Mononuclear cell (primary cell): ENCODE data around the gene ADAMTSL5. TPM values are rescaled to one million over a fixed set of nuclear protein-coding genes. Genes with fewer than 3 reads are reported as not detected.
"Not testable (repeated sequence)": the region's sequence is repeated elsewhere in the genome, so short reads cannot be mapped to it uniquely, and the experiment has no call there.

Experiments used
- H3K27me3 ChIP-seq: 2 replicates; pipeline ENCODE4 v1.6.0; 2011; ENCODE audit warnings: low read length, control low read depth; ENCODE audit not compliant: insufficient read depth
- H3K4me1 ChIP-seq: 2 replicates; pipeline ENCODE4 v1.5.1; 2011; ENCODE audit warnings: mild to moderate bottlenecking, low read length, control low read depth; ENCODE audit not compliant: insufficient read depth
- H3K4me3 ChIP-seq: 2 replicates; pipeline ENCODE4 v1.5.1; 2011; ENCODE audit warnings: mild to moderate bottlenecking, low read length, moderate library complexity
- H3K9me3 ChIP-seq: 2 replicates; pipeline ENCODE4 v1.5.1; 2011; ENCODE audit warnings: low read depth, mild to moderate bottlenecking, control low read depth, low read length
- total RNA-seq: library from RNA; depleted of rRNA; stranded (reverse); fragments of >200 nt; gene quantifications from one replicate; pipeline ENCODE4 v1.2.3, GENCODE V29; 2012

ADAMTSL5 gene
- total RNA-seq, 1 donor: 0.84 TPM

GRCh38 chr19:1510807-1511206, 2.0 kb downstream of the ADAMTSL5 start:
- H3K4me3 ChIP-seq: no peak overlapping the region
- no peaks in the 10 kb centered on the region for H3K9me3 ChIP-seq
- peaks cover 10% of the 10 kb centered on the region for H3K27me3 ChIP-seq
- H3K4me1 ChIP-seq: peaks cover 19% of the 10 kb centered on the region

- Histone ChIP-seq H3K4me1 (peaks cover 19% of the 10 kb centered on the region), H3K9me3 (no peaks in the 10 kb centered on the region), H3K4me3 (no peak overlapping the region), H3K27me3 (peaks cover 10% of the 10 kb centered on the region)
Measured at GRCh38 chr19:1510442-1510806, 2.4 kb downstream of the ADAMTSL5 start.

- Histone ChIP-seq H3K4me1 (peaks cover 19% of the 10 kb centered on the region), H3K27me3 (peaks cover 8% of the 10 kb centered on the region), H3K4me3 (no peak overlapping the region), H3K9me3 (no peaks in the 10 kb centered on the region)
Measured at GRCh38 chr19:1509602-1510441, 3.0 kb downstream of the ADAMTSL5 start.

GRCh38 chr19:1508507-1508856, 4.3 kb downstream of the ADAMTSL5 start:
- Histone ChIP-seq H3K4me1 (peaks cover 18% of the 10 kb centered on the region), H3K9me3 (no peaks in the 10 kb centered on the region), H3K27me3 (peaks cover 13% of the 10 kb centered on the region), H3K4me3 (no peak overlapping the region)

- Histone ChIP-seq H3K4me3 (peak overlapping the region; percentile 16), H3K4me1 (peaks cover 23% of the 10 kb centered on the region), H3K9me3 (no peaks in the 10 kb centered on the region), H3K27me3 (peaks cover 14% of the 10 kb centered on the region)
Measured at GRCh38 chr19:1507763-1508506, 4.9 kb downstream of the ADAMTSL5 start.

GRCh38 chr19:1507192-1507660, 5.6 kb downstream of the ADAMTSL5 start:
- Histone ChIP-seq H3K4me1 (peaks cover 20% of the 10 kb centered on the region), H3K27me3 (peaks cover 16% of the 10 kb centered on the region), H3K4me3 (no peak overlapping the region), H3K9me3 (no peaks in the 10 kb centered on the region)

- Histone ChIP-seq H3K4me3 (no peak overlapping the region), H3K9me3 (no peaks in the 10 kb centered on the region), H3K4me1 (peaks cover 20% of the 10 kb centered on the region), H3K27me3 (peaks cover 16% of the 10 kb centered on the region)
Measured at GRCh38 chr19:1505991-1506881, 6.6 kb downstream of the ADAMTSL5 start.

GRCh38 chr19:1505012-1505411, 7.8 kb downstream of the ADAMTSL5 start:
- Histone ChIP-seq H3K27me3 (peaks cover 15% of the 10 kb centered on the region), H3K9me3 (no peaks in the 10 kb centered on the region), H3K4me1 (peaks cover 20% of the 10 kb centered on the region), H3K4me3 (no peak overlapping the region)

- Histone ChIP-seq H3K4me3 (no peak overlapping the region), H3K9me3 (no peaks in the 10 kb centered on the region), H3K27me3 (peaks cover 12% of the 10 kb centered on the region), H3K4me1 (peaks cover 20% of the 10 kb centered on the region)
Measured at GRCh38 chr19:1503925-1504773, 8.7 kb downstream of the ADAMTSL5 start.

- H3K27me3 ChIP-seq: peaks cover 9% of the 10 kb centered on the region
Measured at GRCh38 chr19:1503089-1503924, 9.5 kb downstream of the ADAMTSL5 start.

GRCh38 chr19:1502433-1503088, 10.3 kb downstream of the ADAMTSL5 start:
- H3K9me3 ChIP-seq: no peaks in the 10 kb centered on the region
- peaks cover 12% of the 10 kb centered on the region for H3K4me1 ChIP-seq
- peaks cover 9% of the 10 kb centered on the region for H3K27me3 ChIP-seq
- no peak overlapping the region for H3K4me3 ChIP-seq

More at GRCh38 chr19:1503089-1503924, 9.5 kb downstream of the ADAMTSL5 start:
- Histone ChIP-seq H3K4me1 (peaks cover 17% of the 10 kb centered on the region), H3K4me3 (no peak overlapping the region), H3K9me3 (no peaks in the 10 kb centered on the region)

- H3K9me3 ChIP-seq: no peaks in the 10 kb centered on the region
- peaks cover 7% of the 10 kb centered on the region for H3K4me1 ChIP-seq
- peaks cover 9% of the 10 kb centered on the region for H3K27me3 ChIP-seq
- no peak overlapping the region for H3K4me3 ChIP-seq
Measured at GRCh38 chr19:1501200-1501595, 11.6 kb downstream of the ADAMTSL5 start.

- H3K9me3 ChIP-seq, H3K4me1 ChIP-seq, H3K4me3 ChIP-seq, H3K27me3 ChIP-seq: not testable (repeated sequence)
Measured at GRCh38 chr19:1499231-1499630, 13.6 kb downstream of the ADAMTSL5 start.
